ENCODE data around the gene MAGOH. TPM values are rescaled to one million over a fixed set of nuclear protein-coding genes. Genes with fewer than 3 reads are reported as not detected.

MAGOH gene
- total and polyA plus RNA-seq, 9 of the 15 experiments (the other 6 are each of a cell fraction or from before 2014, with no cell fraction given), result 102 to 342 (median 135) TPM

- DNase-seq (ENCODE audit: extremely low read depth in 1 of 4, low spot score in 3 of 4), result no peak
Observed at GRCh38 chr1:53258216-53258615, 19.9 kb upstream of the MAGOH start.

GRCh38 chr1:53257454-53258081 is 19.2 kb upstream of the MAGOH start:
- Histone ChIP-seq H3K36me3 (ENCODE audit: control insufficient read depth, insufficient read depth, low read length) (peaks cover 97% of the 10 kb centered on the region), H3K9ac (ENCODE audit: insufficient read depth in 1 of 2, low read depth in 2 of 2, low read length in 2 of 2) (no peak overlapping the region), H3K27me3 (ENCODE audit: control insufficient read depth in 2 of 2, insufficient read depth in 2 of 2, low read length in 2 of 2) (no peaks in the 10 kb centered on the region), H4K20me1 (replicated peaks; ENCODE audit: control insufficient read depth, insufficient read depth, low read length) (peaks cover 7% of the 10 kb centered on the region; the same call in 1 of the 2 replicates), H3K27ac (ENCODE audit: extremely low read depth, low read depth, low read length) (no peak overlapping the region), H3K9me1 (ENCODE audit: control insufficient read depth, insufficient read depth, low read length) (peaks cover 4% of the 10 kb centered on the region), H3K9me3 (replicated peaks; ENCODE audit: control insufficient read depth, insufficient read depth, low read depth, low read length) (no peaks in the 10 kb centered on the region), H3K4me1 (replicated peaks in 1 of 2; ENCODE audit: control insufficient read depth in 2 of 2, insufficient read depth in 2 of 2, low read length in 2 of 2) (peaks cover 0 to 6% of the 10 kb centered on the region in 2 experiments; a peak in 2 of 5 replicates), H3K4me3 (no peak overlapping the region), H3K4me2 (ENCODE audit: insufficient read depth, low read length) (no peak overlapping the region), H3K79me2 (ENCODE audit: control insufficient read depth, insufficient read depth, low read length) (no peaks in the 10 kb centered on the region), H2AFZ (ENCODE audit: low read depth, low read length) (no peak overlapping the region)
- in situ Hi-C loops (cut with MboI), result no loop called here
- ChIA-PET CTCF (ENCODE audit: low intra/inter-chr PET ratio) (no interaction called here), POLR2A (interaction anchor here (0.9 kb wide), 1 partner anchor 22 kb away, joined by 3 read pairs; no protein-coding TSS in a partner anchor)
- WGBS (ENCODE audit: insufficient coverage, low coverage, missing lambda C conversion rate), result 91% methylated on average over 5 of the region's 5 CpGs
- no TSS peak for BruUV-seq (replicated peaks)
- FAIRE-seq (peak; percentile 19), DNase-seq (ENCODE audit: extremely low read depth in 1 of 4, low spot score in 3 of 4) (no peak), ATAC-seq (no peak)
- intact Hi-C loops (cut with micrococcal nuclease), result no loop called here
- TF ChIP-seq MAFG (tag; conservative IDR thresholded peaks at IDR 0.05), result 0 out of 2 replicates have a peak, but pooled peaks have one; percentile 20
- TF ChIP-seq ZNF316 (IDR thresholded peaks at IDR 0.05), result peak; percentile 64
- peak; percentile 10; the same call in 1 of the 2 replicates for TF ChIP-seq C11orf30 (IDR thresholded peaks at IDR 0.05; ENCODE audit: low read depth)
- TF ChIP-seq HLTF (IDR thresholded peaks at IDR 0.05), result no peak

More at GRCh38 chr1:53258216-53258615, 19.9 kb upstream of the MAGOH start:
- BruUV-seq (replicated peaks), result TSS peak; percentile 7
- Histone ChIP-seq H3K36me3 (ENCODE audit: control insufficient read depth, insufficient read depth, low read length) (peaks cover 100% of the 10 kb centered on the region), H3K9me1 (ENCODE audit: control insufficient read depth, insufficient read depth, low read length) (peaks cover 4% of the 10 kb centered on the region), H3K4me3 (no peak overlapping the region), H3K9ac (ENCODE audit: insufficient read depth in 1 of 2, low read depth in 2 of 2, low read length in 2 of 2) (no peak overlapping the region), H3K79me2 (ENCODE audit: control insufficient read depth, insufficient read depth, low read length) (no peaks in the 10 kb centered on the region), H3K4me1 (replicated peaks in 1 of 2; ENCODE audit: control insufficient read depth in 2 of 2, insufficient read depth in 2 of 2, low read length in 2 of 2) (peaks cover 0 to 6% of the 10 kb centered on the region in 2 experiments; a peak in 2 of 5 replicates), H3K9me3 (replicated peaks; ENCODE audit: control insufficient read depth, insufficient read depth, low read depth, low read length) (no peaks in the 10 kb centered on the region), H3K27ac (ENCODE audit: extremely low read depth, low read depth, low read length) (no peak overlapping the region), H3K4me2 (ENCODE audit: insufficient read depth, low read length) (no peak overlapping the region), H4K20me1 (replicated peaks; ENCODE audit: control insufficient read depth, insufficient read depth, low read length) (peaks cover 7% of the 10 kb centered on the region; the same call in 1 of the 2 replicates), H2AFZ (ENCODE audit: low read depth, low read length) (no peak overlapping the region), H3K27me3 (ENCODE audit: control insufficient read depth in 2 of 2, insufficient read depth in 2 of 2, low read length in 2 of 2) (no peaks in the 10 kb centered on the region)
- intact Hi-C loops (cut with micrococcal nuclease) (no loop called here), in situ Hi-C loops (cut with MboI) (no loop called here)
- 93% methylated on average over 1 of the region's 1 CpG for WGBS (ENCODE audit: insufficient coverage, low coverage, missing lambda C conversion rate)
- FAIRE-seq (no peak), ATAC-seq (no peak)
- ChIA-PET POLR2A (interaction anchor here (1.2 kb wide), 1 partner anchor 15 kb away, joined by 8 read pairs; no protein-coding TSS in a partner anchor), CTCF (ENCODE audit: low intra/inter-chr PET ratio) (no interaction called here)
- no peak for TF ChIP-seq KDM1A (IDR thresholded peaks at IDR 0.05)
- no peak for TF ChIP-seq PURB (CRISPR knock-in tag; IDR thresholded peaks at IDR 0.05; ENCODE audit: low read depth)
- TF ChIP-seq DMBX1 (CRISPR knock-in tag; IDR thresholded peaks at IDR 0.05; ENCODE audit: borderline replicate concordance), result no peak
- TF ChIP-seq ZNF3 (CRISPR knock-in tag; IDR thresholded peaks at IDR 0.05), result no peak
- no peak for TF ChIP-seq HDAC3 (IDR thresholded peaks at IDR 0.05; ENCODE audit: borderline replicate concordance, partially characterized antibody)

Measured in K562 (cell line).